ENCODE data around the gene OSBPL2.

OSBPL2 gene

GRCh38 chr20:62313021-62313420 is 74.7 kb downstream of the OSBPL2 start (continued):
- TF ChIP-seq PRDM2 (tag by site-specific recombination; IDR thresholded peaks at IDR 0.05; ENCODE audit: borderline replicate concordance) = no peak
- no peak for TF ChIP-seq ZNF433 (tag by site-specific recombination; IDR thresholded peaks at IDR 0.05; ENCODE audit: low read depth)
- TF ChIP-seq ZNF426 (tag by site-specific recombination; IDR thresholded peaks at IDR 0.05) = no peak
- TF ChIP-seq ZBTB20 (tag by site-specific recombination; IDR thresholded peaks at IDR 0.05) = no peak
- no peak for TF ChIP-seq MYNN (tag by site-specific recombination; IDR thresholded peaks at IDR 0.05; ENCODE audit: borderline replicate concordance)
- TF ChIP-seq ZNF692 (tag by site-specific recombination; IDR thresholded peaks at IDR 0.05) = no peak

- ChIA-PET POLR2A (interaction anchor here (0.5 to 0.6 kb wide), 2 partner anchors 26 to 209 kb away, joined by 3 to 4 read pairs; no protein-coding TSS in a partner anchor), CTCF (interaction anchor here (0.8 kb wide), 1 partner anchor 54 kb away, joined by 3 read pairs; the partner anchor contains the start of gene LAMA5)
- H3K4me1 ChIP-seq (ENCODE audit: control insufficient read depth, insufficient read depth, low read length) = no peaks in the 10 kb centered on the region
- no peak overlapping the region for H3K27ac ChIP-seq (ENCODE audit: extremely low read depth, low read depth, low read length)
- TF ChIP-seq ZEB2 (tag by site-specific recombination; IDR thresholded peaks at IDR 0.05) (no peak), ZNF2 (tag by site-specific recombination; IDR thresholded peaks at IDR 0.05) (no peak), PRDM10 (tag by site-specific recombination; IDR thresholded peaks at IDR 0.05) (no peak), ZNF16 (tag by site-specific recombination; IDR thresholded peaks at IDR 0.05; ENCODE audit: low read depth) (no peak), ZNF777 (tag by site-specific recombination; IDR thresholded peaks at IDR 0.05; ENCODE audit: borderline replicate concordance) (no peak), ZNF335 (tag by site-specific recombination; conservative IDR thresholded peaks at IDR 0.05) (no peak), ZNF707 (tag by site-specific recombination; IDR thresholded peaks at IDR 0.05) (no peak), ZNF112 (tag by site-specific recombination; IDR thresholded peaks at IDR 0.05) (no peak), ZNF623 (tag by site-specific recombination; IDR thresholded peaks at IDR 0.05) (no peak), ZNF214 (tag by site-specific recombination; IDR thresholded peaks at IDR 0.05; ENCODE audit: borderline replicate concordance) (no peak), ZNF155 (tag by site-specific recombination; IDR thresholded peaks at IDR 0.05) (no peak), ZNF473 (tag by site-specific recombination; IDR thresholded peaks at IDR 0.05) (no peak), ZNF624 (tag by site-specific recombination; IDR thresholded peaks at IDR 0.05) (no peak), HIC1 (tag by site-specific recombination; IDR thresholded peaks at IDR 0.05) (no peak)
- no peaks in the 10 kb centered on the region for H3K9me3 ChIP-seq (ENCODE audit: control insufficient read depth, insufficient read depth, low read depth, low read length)
- H3K4me3 ChIP-seq (ENCODE audit: low read depth, low read length) = no peak overlapping the region
- H3K36me3 ChIP-seq (ENCODE audit: control insufficient read depth in 2 of 2, insufficient read depth in 1 of 2, low read length in 2 of 2) = peaks cover 0 to 84% of the 10 kb centered on the region in 2 experiments; a peak in 2 of 3 replicates
Measured at GRCh38 chr20:62313460-62314338, 75.4 kb downstream of the OSBPL2 start.

Measured in HEK293 (cell line).